Fibroblast of lung (primary cell): ENCODE results near the gene MROH2A.

Source experiments
- CTCF ChIP-seq, 2 donors: IDR thresholded peaks in 1 of 2; conservative IDR thresholded peaks in 1 of 2; 1 replicate in 1 of 2; 2 replicates in 1 of 2; pipeline ENCODE4 v1.5.1; 2011 to 2012; ENCODE audit warnings: low read length in 2 of 2, control low read depth in 1 of 2, inconsistent platforms in 1 of 2, low read depth in 1 of 2, mild to moderate bottlenecking in 1 of 2
- EZH2 ChIP-seq: IDR thresholded peaks from 2 replicates; pipeline ENCODE4 v1.5.1; 2012; ENCODE audit warnings: low read length, control low read depth, mild to moderate bottlenecking; ENCODE audit errors: missing control alignments

DNA sequence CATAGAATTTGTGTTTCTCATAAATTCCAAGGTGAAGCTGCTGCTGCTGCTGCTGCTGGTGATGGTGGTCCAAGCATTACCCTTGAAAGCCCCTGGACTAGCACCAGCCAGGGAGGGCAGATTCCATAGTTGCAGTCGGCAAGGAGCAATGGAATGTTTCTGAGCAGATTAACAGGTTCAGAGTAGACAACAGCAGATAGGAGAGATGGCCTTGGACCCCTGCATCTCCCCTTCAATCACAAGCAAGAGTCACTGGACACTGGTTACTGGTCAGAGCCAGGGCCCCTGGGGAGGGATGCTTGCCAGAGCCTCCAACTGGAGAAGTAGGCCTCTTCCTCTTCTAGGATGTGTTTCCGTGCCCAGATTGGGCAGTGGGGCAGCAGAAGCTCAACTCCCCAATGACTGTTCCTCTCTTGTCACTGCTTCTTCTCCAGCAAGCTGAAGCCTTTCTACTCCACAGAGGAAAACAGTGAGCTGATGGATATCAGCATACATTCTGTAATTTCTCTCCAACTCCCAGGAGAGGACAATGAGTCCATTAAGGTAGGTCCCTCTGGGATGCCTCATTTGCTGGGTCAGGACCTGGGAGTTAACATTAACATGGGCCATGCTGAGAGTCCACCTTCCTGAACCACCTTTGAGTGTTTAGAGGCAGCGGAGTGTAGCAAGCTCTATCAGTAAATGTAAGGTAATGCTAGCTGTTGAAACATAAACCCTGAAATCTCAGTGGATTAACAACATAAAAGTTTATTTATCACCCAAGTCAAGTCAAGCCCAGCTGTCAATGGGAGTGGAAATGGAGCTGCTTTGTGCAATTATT lies 35.3 kb downstream of the MROH2A start:
- no peak for TF ChIP-seq CTCF (conservative IDR thresholded peaks at IDR 0.05 in 1 of 2, IDR thresholded peaks at IDR 0.05 in 1 of 2; ENCODE audit: low read depth in 1 of 2, low read length in 2 of 2)
- TF ChIP-seq EZH2 = no peak
